ENCODE measurements around the gene PKLR.
A peak's percentile ranks its signal among the peaks of the same experiment; 100 is the strongest.

PKLR gene

GRCh38 chr1:155285631-155286044, 15.6 kb downstream of the PKLR start:
- DNase-seq (ENCODE audit: low read depth, low spot score) = no peak

GRCh38 chr1:155285063-155285462, 16.2 kb downstream of the PKLR start:
- no peak for DNase-seq (ENCODE audit: low read depth, low spot score)

- no peak for DNase-seq (ENCODE audit: low read depth, low spot score)
Measured at GRCh38 chr1:155284476-155284875, 16.8 kb downstream of the PKLR start.

GRCh38 chr1:155282488-155283091, 18.6 kb downstream of the PKLR start:
- no peak for DNase-seq (ENCODE audit: low read depth, low spot score)

- no peak for DNase-seq (ENCODE audit: low read depth, low spot score)
Measured at GRCh38 chr1:155279268-155279667, 22.0 kb downstream of the PKLR start.

- DNase-seq (ENCODE audit: low read depth, low spot score) = no peak
Measured at GRCh38 chr1:155278689-155279160, 22.5 kb downstream of the PKLR start.

GRCh38 chr1:155277902-155278688, 23.1 kb downstream of the PKLR start:
- no peak for DNase-seq (ENCODE audit: low read depth, low spot score)

GRCh38 chr1:155277070-155277901, 24.0 kb downstream of the PKLR start, which contains the start of gene HCN3:
TSS of gene HCN3 (plus strand) at chr1:155277463. CDS start at chr1:155277591, 128 bp downstream.
- peak; percentile 90 for DNase-seq (ENCODE audit: low read depth, low spot score)

GRCh38 chr1:155273343-155274245, 27.6 kb downstream of the PKLR start, which contains the start of gene CLK2:
TSS of gene CLK2 (minus strand) at chr1:155273504. CDS start at chr1:155270977, 2,527 bp downstream.
- DNase-seq (ENCODE audit: low read depth, low spot score) = peak; percentile 81

- no peak for DNase-seq (ENCODE audit: low read depth, low spot score)
Measured at GRCh38 chr1:155272466-155273342, 28.5 kb downstream of the PKLR start.

- DNase-seq (ENCODE audit: low read depth, low spot score) = no peak
Measured at GRCh38 chr1:155269381-155269780, 31.9 kb downstream of the PKLR start.

- no peak for DNase-seq (ENCODE audit: low read depth, low spot score)
Measured at GRCh38 chr1:155268630-155269029, 32.6 kb downstream of the PKLR start.

- no peak for DNase-seq (ENCODE audit: low read depth, low spot score)
Measured at GRCh38 chr1:155267373-155267772, 33.9 kb downstream of the PKLR start.

- DNase-seq (ENCODE audit: low read depth, low spot score) = no peak
Measured at GRCh38 chr1:155266553-155266952, 34.7 kb downstream of the PKLR start.

- DNase-seq (ENCODE audit: low read depth, low spot score) = no peak
Measured at GRCh38 chr1:155263067-155263466, 38.2 kb downstream of the PKLR start.

GRCh38 chr1:155261852-155262673, 39.2 kb downstream of the PKLR start, which contains the start of gene SCAMP3:
TSS of gene SCAMP3 (minus strand) at chr1:155262360. CDS start at chr1:155262151, 209 bp downstream.
- DNase-seq (ENCODE audit: low read depth, low spot score) = peak; percentile 97

- DNase-seq (ENCODE audit: low read depth, low spot score) = no peak
Measured at GRCh38 chr1:155261493-155261851, 39.8 kb downstream of the PKLR start.

- DNase-seq (ENCODE audit: low read depth, low spot score) = no peak
Measured at GRCh38 chr1:155260276-155260675, 41.0 kb downstream of the PKLR start.

Measured in smooth muscle cell of the brain vasculature (primary cell).